ENCODE data around the gene NFIA.

The NFIA gene

GRCh38 chr1:61130338-61131000 lies 48.1 kb downstream of the NFIA start:
- no peak for DNase-seq (ENCODE audit: low spot score)

- DNase-seq (ENCODE audit: low spot score) = no peak
These were observed 48.9 kb downstream of the NFIA start for GRCh38 chr1:61131248-61131647.

- DNase-seq (ENCODE audit: low spot score) = no peak
These were observed 49.4 kb downstream of the NFIA start for GRCh38 chr1:61131716-61132115.

GRCh38 chr1:61132176-61132638 lies 49.8 kb downstream of the NFIA start:
- no peak for DNase-seq (ENCODE audit: low spot score)

- no peak for DNase-seq (ENCODE audit: low spot score)
These were observed 50.4 kb downstream of the NFIA start for GRCh38 chr1:61132645-61133334.

- DNase-seq (ENCODE audit: low spot score) = no peak
These were observed 51.1 kb downstream of the NFIA start for GRCh38 chr1:61133335-61134019.

GRCh38 chr1:61135291-61135690 lies 52.9 kb downstream of the NFIA start:
- no peak for DNase-seq (ENCODE audit: low spot score)

GRCh38 chr1:61138305-61138704 lies 55.9 kb downstream of the NFIA start:
- DNase-seq (ENCODE audit: low spot score) = no peak

GRCh38 chr1:61138921-61139774 lies 56.8 kb downstream of the NFIA start:
- DNase-seq (ENCODE audit: low spot score) = no peak

- DNase-seq (ENCODE audit: low spot score) = no peak
These were observed 57.6 kb downstream of the NFIA start for GRCh38 chr1:61139775-61140549.

GRCh38 chr1:61140778-61141177 lies 58.4 kb downstream of the NFIA start:
- no peak for DNase-seq (ENCODE audit: low spot score)

- DNase-seq (ENCODE audit: low spot score) = peak; percentile 48
These were observed 59.1 kb downstream of the NFIA start for GRCh38 chr1:61141288-61142042.

- DNase-seq (ENCODE audit: low spot score) = no peak
These were observed 59.7 kb downstream of the NFIA start for GRCh38 chr1:61142043-61142440.

- no peak for DNase-seq (ENCODE audit: low spot score)
These were observed 60.6 kb downstream of the NFIA start for GRCh38 chr1:61142726-61143500.

- no peak for DNase-seq (ENCODE audit: low spot score)
These were observed 61.6 kb downstream of the NFIA start for GRCh38 chr1:61143821-61144424.

- DNase-seq (ENCODE audit: low spot score) = no peak
These were observed 66.9 kb downstream of the NFIA start for GRCh38 chr1:61149010-61149860.

- no peak for DNase-seq (ENCODE audit: low spot score)
These were observed 69.2 kb downstream of the NFIA start for GRCh38 chr1:61151565-61151964.

- no peak for DNase-seq (ENCODE audit: low spot score)
These were observed 69.7 kb downstream of the NFIA start for GRCh38 chr1:61152066-61152465.

Data from kidney tubule cell (primary cell).